ENCODE results near the gene GRB2. TPM values are rescaled to one million over a fixed set of nuclear protein-coding genes. Genes with fewer than 3 reads are reported as not detected.

Gene GRB2
- total and polyA plus RNA-seq, 10 of the 15 experiments (the other 5 are each of a cell fraction or from before 2014, with no cell fraction given): 113 to 268 (median 158) TPM

GRCh38 chr17:75289832-75290337 is 115.6 kb downstream of the GRB2 start (continued):
- TF ChIP-seq PRDM15 (CRISPR knock-in tag; IDR thresholded peaks at IDR 0.05): no peak
- peak; percentile 77 to 83; a peak in 3 of 4 replicates for TF ChIP-seq BHLHE40 (IDR thresholded peaks at IDR 0.05; ENCODE audit: borderline replicate concordance in 1 of 2, low read depth in 2 of 2, low read length in 1 of 2)
- TF ChIP-seq RAD51 (IDR thresholded peaks at IDR 0.05): peak; percentile 21; the same call in 1 of the 2 replicates
- TF ChIP-seq ZBED1 (IDR thresholded peaks at IDR 0.05; ENCODE audit: borderline replicate concordance): peak; percentile 76; the same call in 1 of the 2 replicates
- TF ChIP-seq IKZF1 (conservative IDR thresholded peaks at IDR 0.05): no peak
- TF ChIP-seq ZBTB33 (IDR thresholded peaks at IDR 0.05): no peak
- no peak for TF ChIP-seq BMI1 (IDR thresholded peaks at IDR 0.05; ENCODE audit: borderline replicate concordance)
- TF ChIP-seq, protein P1, sequence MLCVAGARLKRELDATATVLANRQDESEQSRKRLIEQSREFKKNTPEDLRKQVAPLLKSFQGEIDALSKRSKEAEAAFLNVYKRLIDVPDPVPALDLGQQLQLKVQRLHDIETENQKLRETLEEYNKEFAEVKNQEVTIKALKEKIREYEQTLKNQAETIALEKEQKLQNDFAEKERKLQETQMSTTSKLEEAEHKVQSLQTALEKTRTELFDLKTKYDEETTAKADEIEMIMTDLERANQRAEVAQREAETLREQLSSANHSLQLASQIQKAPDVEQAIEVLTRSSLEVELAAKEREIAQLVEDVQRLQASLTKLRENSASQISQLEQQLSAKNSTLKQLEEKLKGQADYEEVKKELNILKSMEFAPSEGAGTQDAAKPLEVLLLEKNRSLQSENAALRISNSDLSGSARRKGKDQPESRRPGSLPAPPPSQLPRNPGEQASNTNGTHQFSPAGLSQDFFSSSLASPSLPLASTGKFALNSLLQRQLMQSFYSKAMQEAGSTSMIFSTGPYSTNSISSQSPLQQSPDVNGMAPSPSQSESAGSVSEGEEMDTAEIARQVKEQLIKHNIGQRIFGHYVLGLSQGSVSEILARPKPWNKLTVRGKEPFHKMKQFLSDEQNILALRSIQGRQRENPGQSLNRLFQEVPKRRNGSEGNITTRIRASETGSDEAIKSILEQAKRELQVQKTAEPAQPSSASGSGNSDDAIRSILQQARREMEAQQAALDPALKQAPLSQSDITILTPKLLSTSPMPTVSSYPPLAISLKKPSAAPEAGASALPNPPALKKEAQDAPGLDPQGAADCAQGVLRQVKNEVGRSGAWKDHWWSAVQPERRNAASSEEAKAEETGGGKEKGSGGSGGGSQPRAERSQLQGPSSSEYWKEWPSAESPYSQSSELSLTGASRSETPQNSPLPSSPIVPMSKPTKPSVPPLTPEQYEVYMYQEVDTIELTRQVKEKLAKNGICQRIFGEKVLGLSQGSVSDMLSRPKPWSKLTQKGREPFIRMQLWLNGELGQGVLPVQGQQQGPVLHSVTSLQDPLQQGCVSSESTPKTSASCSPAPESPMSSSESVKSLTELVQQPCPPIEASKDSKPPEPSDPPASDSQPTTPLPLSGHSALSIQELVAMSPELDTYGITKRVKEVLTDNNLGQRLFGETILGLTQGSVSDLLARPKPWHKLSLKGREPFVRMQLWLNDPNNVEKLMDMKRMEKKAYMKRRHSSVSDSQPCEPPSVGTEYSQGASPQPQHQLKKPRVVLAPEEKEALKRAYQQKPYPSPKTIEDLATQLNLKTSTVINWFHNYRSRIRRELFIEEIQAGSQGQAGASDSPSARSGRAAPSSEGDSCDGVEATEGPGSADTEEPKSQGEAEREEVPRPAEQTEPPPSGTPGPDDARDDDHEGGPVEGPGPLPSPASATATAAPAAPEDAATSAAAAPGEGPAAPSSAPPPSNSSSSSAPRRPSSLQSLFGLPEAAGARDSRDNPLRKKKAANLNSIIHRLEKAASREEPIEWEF (IDR thresholded peaks at IDR 0.05; ENCODE audit: insufficient replicate concordance, low read depth, low read length): no peak
- no peak; the same call in 1 of the 2 replicates for TF ChIP-seq CREM (IDR thresholded peaks at IDR 0.05; ENCODE audit: low read depth)
- no peak for TF ChIP-seq SIX5 (IDR thresholded peaks at IDR 0.05; ENCODE audit: low read depth, low read length, severe bottlenecking)
- TF ChIP-seq, protein P2, sequence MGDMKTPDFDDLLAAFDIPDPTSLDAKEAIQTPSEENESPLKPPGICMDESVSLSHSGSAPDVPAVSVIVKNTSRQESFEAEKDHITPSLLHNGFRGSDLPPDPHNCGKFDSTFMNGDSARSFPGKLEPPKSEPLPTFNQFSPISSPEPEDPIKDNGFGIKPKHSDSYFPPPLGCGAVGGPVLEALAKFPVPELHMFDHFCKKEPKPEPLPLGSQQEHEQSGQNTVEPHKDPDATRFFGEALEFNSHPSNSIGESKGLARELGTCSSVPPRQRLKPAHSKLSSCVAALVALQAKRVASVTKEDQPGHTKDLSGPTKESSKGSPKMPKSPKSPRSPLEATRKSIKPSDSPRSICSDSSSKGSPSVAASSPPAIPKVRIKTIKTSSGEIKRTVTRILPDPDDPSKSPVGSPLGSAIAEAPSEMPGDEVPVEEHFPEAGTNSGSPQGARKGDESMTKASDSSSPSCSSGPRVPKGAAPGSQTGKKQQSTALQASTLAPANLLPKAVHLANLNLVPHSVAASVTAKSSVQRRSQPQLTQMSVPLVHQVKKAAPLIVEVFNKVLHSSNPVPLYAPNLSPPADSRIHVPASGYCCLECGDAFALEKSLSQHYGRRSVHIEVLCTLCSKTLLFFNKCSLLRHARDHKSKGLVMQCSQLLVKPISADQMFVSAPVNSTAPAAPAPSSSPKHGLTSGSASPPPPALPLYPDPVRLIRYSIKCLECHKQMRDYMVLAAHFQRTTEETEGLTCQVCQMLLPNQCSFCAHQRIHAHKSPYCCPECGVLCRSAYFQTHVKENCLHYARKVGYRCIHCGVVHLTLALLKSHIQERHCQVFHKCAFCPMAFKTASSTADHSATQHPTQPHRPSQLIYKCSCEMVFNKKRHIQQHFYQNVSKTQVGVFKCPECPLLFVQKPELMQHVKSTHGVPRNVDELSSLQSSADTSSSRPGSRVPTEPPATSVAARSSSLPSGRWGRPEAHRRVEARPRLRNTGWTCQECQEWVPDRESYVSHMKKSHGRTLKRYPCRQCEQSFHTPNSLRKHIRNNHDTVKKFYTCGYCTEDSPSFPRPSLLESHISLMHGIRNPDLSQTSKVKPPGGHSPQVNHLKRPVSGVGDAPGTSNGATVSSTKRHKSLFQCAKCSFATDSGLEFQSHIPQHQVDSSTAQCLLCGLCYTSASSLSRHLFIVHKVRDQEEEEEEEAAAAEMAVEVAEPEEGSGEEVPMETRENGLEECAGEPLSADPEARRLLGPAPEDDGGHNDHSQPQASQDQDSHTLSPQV (IDR thresholded peaks at IDR 0.05): no peak
- TF ChIP-seq NFIC (IDR thresholded peaks at IDR 0.05; ENCODE audit: low read depth, low read length): peak; percentile 64
- peak; percentile 58; the same call in 1 of the 2 replicates for TF ChIP-seq FOXM1 (IDR thresholded peaks at IDR 0.05; ENCODE audit: low read depth, low read length)
- peak; percentile 83 for TF ChIP-seq JUNB (IDR thresholded peaks at IDR 0.05)
- peak; percentile 33; the same call in 1 of the 2 replicates for TF ChIP-seq ATF7 (IDR thresholded peaks at IDR 0.05; ENCODE audit: low read depth)

Measured in GM12878 (cell line).